AG10803 (cell line): ENCODE measurements around the gene ADAMTS14.

Experiments used
- DNase-seq: peaks from one replicate; pipeline ENCODE4 v3.0.0; 2010; ENCODE audit warnings: low read depth
- H3K4me3 ChIP-seq: 2 replicates; pipeline ENCODE4 v1.5.1; 2011; ENCODE audit warnings: mild to moderate bottlenecking, low read length, control low read depth
- CTCF ChIP-seq: conservative IDR thresholded peaks from 2 replicates; pipeline ENCODE4 v1.5.1; 2011; ENCODE audit warnings: mild to moderate bottlenecking, low read length, control low read depth, inconsistent platforms

The ADAMTS14 gene

GRCh38 chr10:70776455-70777005, 104.2 kb downstream of the ADAMTS14 start:
- no peak overlapping the region for H3K4me3 ChIP-seq
- no peak for DNase-seq
- no peak for TF ChIP-seq CTCF

GRCh38 chr10:70777063-70777875, 105.0 kb downstream of the ADAMTS14 start:
- DNase-seq: no peak
- TF ChIP-seq CTCF: no peak
- no peak overlapping the region for H3K4me3 ChIP-seq

GRCh38 chr10:70778267-70778924, 106.1 kb downstream of the ADAMTS14 start:
- no peak for DNase-seq

GRCh38 chr10:70779088-70779487, 106.8 kb downstream of the ADAMTS14 start:
- H3K4me3 ChIP-seq: no peak overlapping the region
- no peak for TF ChIP-seq CTCF
- no peak for DNase-seq

More at GRCh38 chr10:70778267-70778924, 106.1 kb downstream of the ADAMTS14 start:
- H3K4me3 ChIP-seq: no peak overlapping the region
- TF ChIP-seq CTCF: no peak

- DNase-seq: no peak
- TF ChIP-seq CTCF: no peak
- no peak overlapping the region for H3K4me3 ChIP-seq
Observed at GRCh38 chr10:70779511-70780369, 107.4 kb downstream of the ADAMTS14 start.

- TF ChIP-seq CTCF: no peak
- DNase-seq: no peak
- H3K4me3 ChIP-seq: no peak overlapping the region
Observed at GRCh38 chr10:70780370-70780760, 108.1 kb downstream of the ADAMTS14 start.
